Middle frontal gyrus (tissue), 1 donor: ENCODE data around the gene GDF7.

Experiments used
- DNase-seq: peaks from one replicate; pipeline ENCODE4 v3.0.0-alpha.2; 2015; ENCODE audit warnings: low spot score; ENCODE audit errors: extremely low spot score

The GDF7 gene

DNA sequence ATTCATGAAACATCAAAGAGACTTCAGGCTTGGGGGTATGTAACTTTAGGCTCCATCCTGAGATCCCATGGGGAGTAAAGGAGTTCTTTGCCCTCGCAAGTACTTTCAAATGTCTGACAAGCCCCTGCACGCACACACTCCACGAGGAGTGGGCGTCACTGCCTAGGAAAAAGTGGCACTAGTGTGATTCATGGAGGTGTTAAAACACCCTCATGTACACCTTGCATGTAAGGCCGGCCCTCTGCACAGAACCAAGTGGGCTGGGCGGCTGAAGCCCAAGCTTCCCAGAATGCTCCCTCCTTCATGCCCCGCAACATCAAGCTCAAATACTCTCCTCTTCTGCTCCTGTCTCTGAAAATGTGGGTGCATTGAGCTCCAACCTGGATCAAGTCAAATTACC lies 23.9 kb upstream of the GDF7 start:
- no peak for DNase-seq

DNA sequence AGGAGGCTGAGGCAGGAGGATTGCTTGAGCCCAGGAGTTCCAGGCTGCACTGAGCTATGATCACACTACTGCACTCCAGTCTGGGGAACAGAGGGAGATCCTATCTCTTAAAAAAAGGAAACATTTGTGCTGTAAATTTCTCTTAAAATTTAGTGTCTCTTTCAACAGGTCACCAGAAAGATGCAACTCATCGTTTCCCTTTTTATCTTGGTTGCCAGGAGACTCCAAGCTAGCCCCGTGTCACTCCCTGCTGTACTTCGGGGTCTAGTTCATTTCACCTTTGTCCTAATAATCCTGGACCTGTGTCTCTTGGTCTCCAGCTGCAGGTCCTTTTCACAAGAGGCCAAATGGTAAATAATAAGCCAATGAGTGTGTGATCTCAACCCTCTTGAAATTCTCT lies 23.1 kb upstream of the GDF7 start:
- DNase-seq, result no peak

DNA sequence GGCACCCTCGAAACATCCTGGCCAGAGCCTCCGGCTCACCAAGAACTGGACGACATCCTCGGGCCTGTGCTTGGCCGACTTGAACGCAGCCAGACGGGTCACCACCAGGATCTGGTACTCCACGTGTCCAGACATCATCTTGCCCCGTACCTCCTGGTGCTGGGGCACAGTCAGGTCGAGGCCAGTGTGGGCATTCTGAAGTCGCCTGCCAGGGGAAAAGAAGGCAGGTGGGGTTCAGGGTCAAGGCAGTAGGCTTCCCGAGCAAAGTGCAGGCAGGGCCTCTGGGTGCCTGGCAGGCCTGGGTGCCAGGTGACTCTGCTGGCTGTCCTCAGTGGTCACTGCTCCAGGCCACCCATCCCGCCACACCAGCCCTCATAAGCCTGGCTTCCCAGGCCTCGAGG lies 21.6 kb upstream of the GDF7 start:
- no peak for DNase-seq

DNA sequence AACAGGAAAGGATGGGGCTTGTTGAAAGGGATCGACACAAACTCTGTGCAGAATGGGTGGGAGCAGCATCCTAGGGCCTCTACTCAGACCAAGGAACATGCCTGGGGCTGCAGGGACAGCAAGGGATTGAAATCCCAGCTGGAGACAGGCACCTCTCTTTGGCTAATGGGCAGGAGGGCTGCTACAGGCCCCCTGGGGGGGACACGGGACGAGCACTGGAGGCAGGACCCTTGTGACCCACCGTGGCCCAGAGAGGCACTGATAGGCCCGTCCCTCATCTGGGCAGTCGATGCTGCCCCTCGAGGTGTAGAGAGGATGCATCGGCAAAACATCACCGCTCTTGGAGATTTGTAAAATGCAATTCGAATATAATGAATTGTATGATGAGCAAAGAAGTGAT lies 21.2 kb upstream of the GDF7 start:
- DNase-seq, result no peak

DNA sequence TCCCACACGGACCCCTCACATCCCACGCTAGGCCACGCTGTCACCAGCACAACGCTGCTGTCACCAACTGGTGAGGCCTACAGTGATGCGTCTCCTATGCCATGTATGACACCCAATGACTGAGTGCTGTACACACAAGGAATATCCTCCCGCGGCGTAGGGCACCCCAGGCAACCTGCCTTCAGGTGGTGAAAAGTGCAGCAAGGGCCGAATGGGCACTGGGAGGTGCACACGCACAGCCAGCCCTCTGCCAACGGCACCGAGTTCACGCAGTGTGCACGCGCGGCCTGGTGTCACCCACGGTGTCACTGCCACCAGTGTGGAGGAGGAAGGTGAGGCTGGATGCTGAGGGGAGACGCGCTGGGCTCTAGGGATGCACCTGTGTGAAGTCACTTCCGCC lies 20.5 kb upstream of the GDF7 start:
- DNase-seq, result no peak

DNA sequence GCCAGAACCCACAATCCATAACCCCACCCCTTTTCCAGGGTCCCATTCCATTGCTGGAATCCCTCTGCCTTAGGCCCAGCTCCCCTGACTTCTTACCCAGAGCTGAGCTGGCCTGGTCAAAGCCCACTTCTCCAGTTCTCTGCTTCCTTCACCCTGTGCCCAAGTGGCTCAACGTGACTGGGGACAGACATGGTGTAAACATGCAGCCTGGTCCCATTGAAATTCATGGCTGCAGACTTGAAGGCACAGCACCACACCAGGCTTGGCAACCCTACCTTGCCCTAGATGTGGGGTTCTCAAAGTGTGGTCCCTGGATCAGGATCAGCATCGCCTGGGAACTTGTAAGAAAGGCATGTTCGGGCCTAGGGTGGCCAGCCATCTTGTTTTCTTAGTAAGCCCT lies 19.7 kb upstream of the GDF7 start:
- no peak for DNase-seq

DNA sequence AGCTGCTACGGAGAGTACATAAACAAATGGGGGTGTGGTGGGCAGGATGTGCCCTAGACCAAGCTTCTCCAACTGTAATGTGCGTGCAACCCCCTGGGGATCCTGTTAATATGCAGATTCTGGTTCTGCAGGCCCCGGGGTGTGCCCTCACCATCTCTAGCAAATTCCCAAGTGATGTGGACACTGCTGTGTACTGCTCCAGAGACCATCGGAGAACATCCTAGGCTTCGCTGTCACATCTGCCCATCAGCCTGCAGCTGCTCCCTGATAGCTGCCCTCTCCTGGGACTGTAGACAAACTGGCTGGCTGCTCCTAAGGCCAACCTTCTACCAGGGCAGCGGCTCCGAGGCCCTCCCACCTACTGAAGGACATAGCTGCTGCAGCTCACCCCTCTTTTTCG lies 19.2 kb upstream of the GDF7 start:
- no peak for DNase-seq

DNA sequence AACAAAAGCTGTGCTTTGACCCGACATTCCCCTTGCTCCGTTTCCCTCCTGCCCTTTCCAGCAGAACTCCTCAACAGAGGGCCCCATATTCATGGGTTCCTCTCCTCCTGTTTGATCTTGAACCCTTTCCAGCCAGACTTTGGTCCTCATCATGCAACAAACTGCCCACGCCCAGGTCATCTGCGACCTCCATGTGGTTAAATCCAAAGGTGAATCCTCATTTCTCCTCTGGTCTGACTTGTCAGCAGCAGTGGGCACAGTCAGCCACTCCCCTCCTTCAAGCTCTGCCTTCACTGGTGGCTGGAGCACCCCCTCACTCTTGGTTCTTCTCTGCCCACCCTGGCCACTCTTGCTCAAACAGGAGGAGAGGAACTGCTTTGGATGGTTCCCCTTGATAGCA lies 18.7 kb upstream of the GDF7 start:
- DNase-seq, result no peak

DNA sequence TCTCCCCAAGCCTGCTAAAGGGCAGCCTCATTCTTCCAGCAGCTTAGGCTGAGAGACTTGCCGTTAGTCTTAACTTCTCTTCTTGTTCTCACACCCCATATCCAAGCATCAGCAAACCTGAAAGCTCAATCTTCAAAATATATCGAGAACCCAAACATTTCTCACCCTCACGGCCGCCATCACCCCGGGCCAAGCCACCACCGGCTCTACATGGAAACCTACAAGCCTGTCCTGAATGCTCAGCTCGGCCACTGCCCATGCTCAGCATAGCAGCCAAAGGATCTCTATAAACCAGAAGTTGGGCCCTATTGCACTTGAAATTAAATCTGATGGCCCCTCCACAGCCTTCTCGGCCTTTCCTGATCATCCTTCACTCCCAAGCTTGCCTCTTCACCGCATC lies 18.1 kb upstream of the GDF7 start:
- no peak for DNase-seq

DNA sequence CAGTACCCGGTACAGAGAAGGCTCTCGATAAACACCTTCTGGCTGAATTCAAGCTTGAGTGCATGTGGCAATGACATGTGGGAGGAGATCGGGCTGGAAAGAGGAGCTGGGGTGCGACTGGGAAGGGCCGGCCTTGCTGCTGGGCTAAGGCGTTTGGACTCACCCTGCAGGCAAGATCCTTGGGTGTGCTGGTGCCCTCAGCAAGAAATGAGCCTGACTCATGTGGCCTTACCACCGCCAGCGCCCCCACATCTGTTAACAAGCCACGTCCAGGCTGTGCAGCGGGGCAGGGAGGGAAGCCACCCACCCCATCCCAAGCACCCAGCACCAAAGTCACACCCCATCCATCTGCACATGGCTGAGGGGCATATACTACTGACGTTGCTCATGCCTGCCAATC lies 17.4 kb upstream of the GDF7 start:
- DNase-seq, result no peak

DNA sequence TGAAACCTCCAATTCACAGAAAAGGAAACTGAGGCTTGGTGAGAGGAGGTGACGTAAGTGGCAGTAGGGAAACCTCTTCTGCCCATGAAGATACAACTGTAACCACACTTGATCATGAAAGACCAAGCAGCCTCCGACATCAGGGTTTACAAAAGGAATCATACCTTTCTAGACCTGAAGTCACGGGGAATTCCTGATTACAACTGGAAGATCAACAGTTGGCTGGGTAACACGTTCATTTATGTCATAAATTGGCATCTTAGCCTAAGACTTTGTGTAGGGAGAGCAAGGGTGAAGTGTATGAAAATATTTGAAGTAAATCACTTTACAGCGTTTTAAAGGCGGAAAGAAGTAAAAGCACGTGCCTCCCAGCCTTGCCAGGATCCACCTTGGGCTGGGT lies 17.0 kb upstream of the GDF7 start:
- DNase-seq, result no peak

DNA sequence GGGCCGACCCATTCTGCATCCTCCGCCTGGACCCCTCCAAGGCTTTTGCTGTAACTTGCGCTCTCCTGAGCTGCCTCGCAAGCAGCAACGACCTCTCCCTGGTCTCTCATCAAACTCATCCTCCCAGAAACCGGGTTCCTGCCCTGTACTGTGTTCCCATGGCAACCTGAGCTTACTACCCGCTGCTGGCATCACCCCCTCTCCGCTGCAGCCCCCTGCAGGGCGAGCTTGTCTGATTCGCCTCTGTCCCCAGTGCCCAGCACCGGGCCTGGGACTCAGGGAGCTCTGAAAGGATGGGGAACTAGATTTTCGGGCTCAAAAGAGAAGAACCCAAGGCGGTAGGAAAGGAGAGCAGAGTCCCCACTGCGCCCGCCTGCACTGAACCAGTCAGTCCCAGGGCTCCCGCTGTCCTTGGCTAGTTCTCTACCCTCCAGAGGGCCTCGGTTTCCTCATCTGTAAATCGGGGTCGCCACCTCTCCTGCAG lies 16.5 kb upstream of the GDF7 start:
- DNase-seq, result no peak

DNA sequence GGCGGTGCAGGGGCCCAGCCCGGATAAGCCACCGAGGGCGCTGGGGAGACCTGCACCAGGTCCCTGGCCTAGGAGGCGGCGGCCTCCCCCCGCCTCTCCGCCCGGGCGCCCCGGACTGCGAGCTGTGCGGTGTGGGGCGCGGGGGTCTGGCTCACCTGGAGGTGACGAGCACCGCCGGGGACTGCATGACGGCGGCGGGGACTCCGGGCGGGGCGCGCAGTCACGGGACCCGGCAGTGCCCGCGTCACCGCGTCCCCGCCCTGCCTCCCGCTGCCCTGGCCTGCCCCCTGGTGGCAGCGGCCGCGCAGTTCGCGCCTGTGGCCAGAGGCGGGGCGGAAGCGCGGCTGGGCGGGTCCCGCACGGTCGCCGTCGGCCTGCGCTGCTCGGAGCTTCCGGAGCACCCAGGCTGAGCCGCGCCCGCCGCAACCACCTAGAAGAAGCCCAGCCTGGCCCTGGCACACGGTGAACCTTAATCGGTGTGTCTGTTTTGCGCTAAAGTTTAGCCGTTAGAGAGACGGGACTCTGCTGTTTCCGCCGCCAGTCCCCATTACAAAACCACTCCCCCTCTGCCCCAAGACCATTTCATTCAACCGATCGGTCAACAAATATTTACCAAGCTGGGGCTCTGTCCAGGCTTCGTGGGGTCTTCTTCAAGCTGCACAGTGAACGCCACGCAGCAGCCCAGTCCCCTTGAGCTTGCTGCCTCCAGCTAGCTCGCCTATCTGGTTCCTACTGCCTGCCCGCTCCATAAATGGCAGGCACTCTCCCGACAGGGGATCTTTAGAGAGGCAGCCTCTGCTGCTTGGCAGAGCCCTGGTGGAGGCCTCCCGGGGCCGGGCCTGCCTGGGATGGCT lies 15.8 kb upstream of the GDF7 start, which contains the start of gene HS1BP3:
Gene HS1BP3, minus strand, starts transcription at position 222 of the 854 bp plus-strand sequence. Its CDS starts 35 bp downstream, at position 187.
- peak; percentile 74 for DNase-seq

DNA sequence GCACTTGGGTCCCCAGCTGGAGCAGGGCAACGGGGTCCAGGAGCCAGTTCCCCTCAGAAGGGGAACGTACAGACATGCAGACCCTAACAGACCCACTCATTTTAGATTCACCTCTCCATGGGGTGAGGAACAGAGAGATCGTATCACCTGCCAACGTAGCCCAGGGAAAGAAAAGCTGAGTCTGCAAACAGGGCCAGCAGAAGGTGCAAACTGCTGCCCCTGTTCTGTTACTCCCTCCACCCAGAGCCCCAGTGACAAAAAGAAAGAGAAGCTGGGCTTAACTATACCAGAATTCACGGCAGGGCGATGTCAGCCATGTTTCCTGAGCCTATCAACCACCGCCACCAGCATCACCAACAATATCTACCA lies 15.2 kb upstream of the GDF7 start:
- no peak for DNase-seq

DNA sequence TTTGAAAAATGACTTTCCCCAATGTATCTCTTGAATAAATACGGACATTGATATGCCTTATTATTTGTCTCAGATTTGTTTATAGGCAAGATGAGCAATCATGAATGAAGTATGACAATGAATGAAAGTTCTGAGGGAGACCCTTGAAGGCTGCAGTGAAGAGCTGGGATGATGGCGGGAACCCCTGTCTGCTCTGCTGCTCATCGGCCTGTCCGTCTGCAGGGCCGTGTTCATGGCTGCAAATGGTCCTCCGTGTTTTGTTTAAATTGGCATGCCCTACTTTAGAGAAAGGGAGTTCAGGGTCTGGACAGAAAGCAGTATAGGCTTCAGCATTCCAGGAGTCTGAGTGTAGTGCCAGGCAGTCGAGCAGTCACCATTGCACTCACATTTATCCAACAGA lies 14.8 kb upstream of the GDF7 start:
- no peak for DNase-seq

DNA sequence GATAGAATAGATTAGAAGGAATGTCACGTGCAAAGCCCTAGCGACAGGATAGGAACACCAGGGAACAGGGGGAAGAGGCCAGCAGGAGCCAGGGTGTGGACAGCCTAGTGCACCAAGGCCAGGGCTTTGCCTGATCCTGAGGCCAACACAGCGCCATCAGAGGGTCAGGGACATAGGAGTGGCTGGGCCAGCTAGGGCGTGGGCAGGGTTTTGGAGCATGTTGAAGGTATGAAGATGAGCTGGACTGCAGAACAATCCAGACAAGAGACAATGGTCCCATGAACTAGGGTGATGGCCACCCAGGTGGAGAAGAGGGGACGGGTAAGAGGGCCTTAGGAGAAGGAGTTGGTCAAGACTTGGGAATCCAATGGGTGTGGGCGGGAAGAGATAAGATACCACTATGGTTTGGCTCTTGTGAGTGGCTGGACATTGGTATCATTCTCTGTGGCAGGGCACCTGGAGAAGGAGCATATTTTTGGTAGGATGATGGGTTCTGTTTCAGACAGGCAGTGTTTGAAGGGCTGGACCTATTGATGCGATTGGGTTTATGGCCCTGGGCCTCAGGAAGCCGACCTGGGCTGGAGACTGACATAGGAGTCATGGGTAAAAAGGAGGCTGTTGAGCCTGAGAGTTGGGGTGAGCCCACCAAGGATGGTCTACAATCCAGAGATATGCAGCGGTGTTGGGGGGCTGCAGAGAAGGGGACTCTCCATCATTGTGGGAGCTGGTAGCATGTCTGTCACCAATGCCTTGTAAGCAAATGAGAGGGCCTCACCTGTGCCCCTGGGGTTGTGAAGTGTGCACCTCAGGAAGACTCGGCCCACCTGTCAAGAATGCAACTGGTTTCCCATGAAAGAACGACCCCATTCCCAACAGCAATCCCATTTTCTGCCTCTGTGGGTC lies 14.0 kb upstream of the GDF7 start:
- no peak for DNase-seq

DNA sequence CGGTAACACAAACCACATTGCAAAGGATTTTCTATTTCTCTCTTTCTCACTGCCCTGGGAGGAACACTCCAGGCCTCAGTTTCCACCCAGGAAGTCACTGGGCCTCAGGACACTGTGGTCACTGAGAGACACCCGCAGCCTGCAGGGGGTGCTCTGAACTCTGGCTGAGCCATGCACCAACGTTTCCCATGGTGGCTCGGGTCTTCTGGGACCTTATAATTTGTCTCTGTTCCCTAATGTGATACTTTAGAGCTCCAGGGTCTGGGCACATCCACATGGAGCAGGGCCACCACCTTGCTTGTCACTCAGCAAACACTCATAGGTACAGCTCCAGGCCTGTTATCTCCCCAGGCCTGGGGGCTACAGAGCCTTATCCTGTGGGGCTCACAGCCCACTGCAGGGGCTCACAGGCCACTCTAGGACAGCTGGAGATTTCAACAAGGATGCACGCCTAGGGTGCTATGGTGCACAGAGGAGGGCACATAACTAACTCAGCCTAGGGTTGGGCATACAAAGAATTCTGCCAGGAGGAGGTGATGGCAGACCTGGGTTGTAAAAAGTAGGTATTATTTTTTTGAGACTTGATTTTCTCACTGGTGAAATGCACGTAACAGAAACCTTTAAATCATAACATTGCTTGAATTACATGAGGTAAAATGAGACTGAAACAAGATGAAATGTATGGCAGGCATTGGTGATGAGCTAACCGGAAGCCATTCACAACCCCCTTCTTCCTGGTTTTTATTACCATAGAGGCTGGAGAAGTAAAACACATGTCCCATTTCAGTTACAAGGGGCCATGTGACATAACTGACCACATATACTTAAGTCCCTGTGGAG lies 13.0 kb upstream of the GDF7 start:
- no peak for DNase-seq

DNA sequence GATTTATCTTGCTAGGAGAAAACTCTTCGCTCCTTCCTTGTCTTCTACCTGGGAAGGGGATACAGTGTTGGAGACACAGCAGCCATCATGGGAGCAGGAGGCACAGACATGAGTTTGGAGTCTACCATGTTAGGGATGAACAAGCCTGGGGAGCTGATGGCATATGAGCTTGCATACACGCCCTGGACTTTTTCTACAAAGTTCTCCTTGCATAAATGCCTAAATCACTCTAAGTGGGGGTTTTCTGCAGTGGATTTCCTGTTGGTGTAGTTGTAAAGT lies 12.5 kb upstream of the GDF7 start:
- DNase-seq, result no peak

DNA sequence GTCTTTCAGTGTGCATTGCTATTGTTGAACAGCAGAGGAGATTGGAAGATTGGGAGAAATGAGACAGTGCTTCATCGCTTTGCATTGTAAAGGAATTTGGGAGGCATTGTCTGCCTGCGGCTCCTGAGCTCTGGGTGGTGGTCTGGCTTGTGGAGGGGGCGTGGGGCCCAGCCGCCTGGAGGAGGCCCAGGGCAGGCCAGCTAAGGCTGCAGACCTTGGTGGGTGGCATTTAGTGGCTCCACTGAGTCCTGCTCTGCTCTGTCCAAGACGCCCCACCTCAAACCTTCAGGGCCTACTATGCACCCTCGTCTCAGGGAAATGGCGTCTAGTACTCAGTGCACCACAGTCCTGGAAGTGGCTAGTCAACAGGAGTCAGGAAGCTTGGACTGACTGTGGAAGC lies 10.4 kb upstream of the GDF7 start:
- no peak for DNase-seq

DNA sequence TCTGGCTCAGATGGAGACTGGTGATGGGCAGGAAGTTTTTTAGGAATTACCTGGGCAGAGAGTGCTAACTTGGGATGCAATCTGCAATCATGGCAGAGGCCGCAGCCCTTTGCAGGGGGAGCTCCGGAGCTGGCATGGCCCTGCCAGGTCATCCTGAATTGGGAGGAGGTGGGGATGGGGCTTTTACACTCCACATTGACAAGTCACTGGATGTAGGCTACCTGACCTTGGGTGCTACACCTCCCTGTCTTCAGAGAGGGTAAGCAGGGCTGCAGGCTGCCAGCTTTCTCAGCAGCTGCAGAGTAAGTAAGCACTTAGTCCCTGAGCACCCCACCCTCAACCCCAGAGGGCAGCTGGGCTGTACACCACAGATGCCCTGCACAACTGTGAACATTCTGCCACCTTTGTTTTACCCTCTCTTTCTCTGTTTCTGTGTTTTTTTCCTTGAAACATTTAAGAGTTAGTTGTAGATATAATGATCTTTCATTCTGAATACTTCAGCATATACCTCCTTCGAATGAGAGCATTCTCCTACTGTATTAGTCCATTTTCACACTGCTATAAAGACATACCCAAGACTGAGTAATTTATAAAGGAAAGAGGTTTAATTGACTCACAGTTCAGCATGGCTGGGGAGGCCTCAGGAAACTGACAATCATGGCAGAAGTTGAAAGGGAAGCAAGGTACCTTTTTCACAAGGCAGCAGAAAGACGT lies 9.3 kb upstream of the GDF7 start:
- DNase-seq, result no peak
